MG63 (cell line): ENCODE measurements around the gene RGS8. TPM values are rescaled to one million over a fixed set of nuclear protein-coding genes. Genes with fewer than 3 reads are reported as not detected.
"Not testable (repeated sequence)": the region's sequence is repeated elsewhere in the genome, so short reads cannot be mapped to it uniquely, and the experiment has no call there.

Experiments
- DNase-seq: peaks from one replicate; pipeline ENCODE4 v3.0.0-alpha.2; 2020
- H3K27me3 ChIP-seq: fragments of 250-450 bp; sonication (Bioruptor Pico); 2 replicates; pipeline ENCODE4 v1.5.1; 2020; ENCODE audit warnings: mild to moderate bottlenecking, moderate library complexity
- H3K36me3 ChIP-seq: fragments of 250-450 bp; sonication (Bioruptor Pico); 2 replicates; pipeline ENCODE4 v1.5.1; 2020; ENCODE audit warnings: mild to moderate bottlenecking, moderate library complexity
- H3K4me3 ChIP-seq: fragments of 250-450 bp; sonication (Bioruptor Pico); 2 replicates; pipeline ENCODE4 v1.5.1; 2020; ENCODE audit warnings: mild to moderate bottlenecking, moderate library complexity
- H3K9me3 ChIP-seq: fragments of 250-450 bp; sonication (Bioruptor Pico); 2 replicates; pipeline ENCODE4 v1.5.1; 2020; ENCODE audit warnings: mild to moderate bottlenecking, moderate library complexity
- total RNA-seq: library from RNA; depleted of rRNA; stranded (reverse); fragments of >200 nt; shearing (Covaris generic); gene quantifications from 2 replicates; pipeline ENCODE4 v1.2.3, GENCODE V29; 2014; ENCODE audit warnings: low replicate concordance

Gene RGS8
- total RNA-seq, 1 experiment from 2014 or later, result not detected

- no peak for DNase-seq
- Histone ChIP-seq H3K27me3 (no peaks in the 10 kb centered on the region), H3K4me3 (no peak overlapping the region)
These were observed 24.9 kb upstream of the RGS8 start for GRCh38 chr1:182709225-182709764.

GRCh38 chr1:182707122-182707521 is 22.7 kb upstream of the RGS8 start:
- Histone ChIP-seq H3K27me3 (no peaks in the 10 kb centered on the region), H3K9me3 (no peaks in the 10 kb centered on the region), H3K4me3 (no peak overlapping the region), H3K36me3 (no peaks in the 10 kb centered on the region)
- peak; percentile 35 for DNase-seq

More at GRCh38 chr1:182709225-182709764, 24.9 kb upstream of the RGS8 start:
- no peaks in the 10 kb centered on the region for H3K9me3 ChIP-seq
- no peaks in the 10 kb centered on the region for H3K36me3 ChIP-seq

GRCh38 chr1:182704677-182705076 is 20.3 kb upstream of the RGS8 start:
- no peak overlapping the region for H3K4me3 ChIP-seq

GRCh38 chr1:182703539-182703938 is 19.2 kb upstream of the RGS8 start:
- no peaks in the 10 kb centered on the region for H3K27me3 ChIP-seq
- DNase-seq, result no peak
- H3K9me3 ChIP-seq, result no peaks in the 10 kb centered on the region
- H3K4me3 ChIP-seq, result no peak overlapping the region
- no peaks in the 10 kb centered on the region for H3K36me3 ChIP-seq

More at GRCh38 chr1:182704677-182705076, 20.3 kb upstream of the RGS8 start:
- Histone ChIP-seq H3K36me3 (no peaks in the 10 kb centered on the region), H3K27me3 (no peaks in the 10 kb centered on the region), H3K9me3 (no peaks in the 10 kb centered on the region)
- DNase-seq, result no peak

- no peak overlapping the region for H3K4me3 ChIP-seq
- no peaks in the 10 kb centered on the region for H3K36me3 ChIP-seq
- DNase-seq, result no peak
- H3K27me3 ChIP-seq, result no peaks in the 10 kb centered on the region
- H3K9me3 ChIP-seq, result no peaks in the 10 kb centered on the region
These were observed 18.6 kb upstream of the RGS8 start for GRCh38 chr1:182702826-182703524.

GRCh38 chr1:182700351-182700709 is 15.9 kb upstream of the RGS8 start:
- H3K9me3 ChIP-seq, result no peaks in the 10 kb centered on the region
- H3K27me3 ChIP-seq, result no peaks in the 10 kb centered on the region; the same call in 1 of the 2 replicates
- no peak for DNase-seq
- H3K4me3 ChIP-seq, result no peak overlapping the region
- H3K36me3 ChIP-seq, result no peaks in the 10 kb centered on the region

- no peak for DNase-seq
- H3K4me3 ChIP-seq, result no peak overlapping the region
- H3K27me3 ChIP-seq, result no peaks in the 10 kb centered on the region; the same call in 1 of the 2 replicates
- H3K9me3 ChIP-seq, result no peaks in the 10 kb centered on the region
- no peaks in the 10 kb centered on the region for H3K36me3 ChIP-seq
These were observed 15.3 kb upstream of the RGS8 start for GRCh38 chr1:182699393-182700350.

- Histone ChIP-seq H3K36me3 (no peaks in the 10 kb centered on the region), H3K4me3 (no peak overlapping the region), H3K9me3 (no peaks in the 10 kb centered on the region), H3K27me3 (no peaks in the 10 kb centered on the region; the same call in 1 of the 2 replicates)
- no peak for DNase-seq
These were observed 14.6 kb upstream of the RGS8 start for GRCh38 chr1:182698971-182699370.

- H3K27me3 ChIP-seq, H3K4me3 ChIP-seq, H3K36me3 ChIP-seq, DNase-seq: not testable (repeated sequence)
- peaks cover 20% of the 10 kb centered on the region for H3K9me3 ChIP-seq
These were observed 8.8 kb upstream of the RGS8 start for GRCh38 chr1:182693139-182693538.

GRCh38 chr1:182690886-182691443 is 6.6 kb upstream of the RGS8 start:
- H3K27me3 ChIP-seq, result no peaks in the 10 kb centered on the region
- no peak overlapping the region for H3K4me3 ChIP-seq
- peak; percentile 56 for DNase-seq
- H3K36me3 ChIP-seq, result no peaks in the 10 kb centered on the region
- peaks cover 20% of the 10 kb centered on the region for H3K9me3 ChIP-seq

GRCh38 chr1:182688436-182689205 is 4.2 kb upstream of the RGS8 start:
- no peak for DNase-seq
- no peak overlapping the region for H3K4me3 ChIP-seq
- H3K36me3 ChIP-seq, result no peaks in the 10 kb centered on the region
- peaks cover 18% of the 10 kb centered on the region for H3K9me3 ChIP-seq
- H3K27me3 ChIP-seq, result no peaks in the 10 kb centered on the region

- Histone ChIP-seq H3K4me3 (no peak overlapping the region), H3K36me3 (no peaks in the 10 kb centered on the region), H3K27me3 (no peaks in the 10 kb centered on the region), H3K9me3 (peaks cover 11% of the 10 kb centered on the region)
- no peak for DNase-seq
These were observed 3.0 kb upstream of the RGS8 start for GRCh38 chr1:182687361-182687760.

GRCh38 chr1:182686446-182686845 is 2.1 kb upstream of the RGS8 start:
- no peak for DNase-seq
- Histone ChIP-seq H3K4me3 (no peak overlapping the region), H3K9me3 (peaks cover 9% of the 10 kb centered on the region), H3K27me3 (no peaks in the 10 kb centered on the region), H3K36me3 (no peaks in the 10 kb centered on the region)

GRCh38 chr1:182685215-182685614 is 828 bp upstream of the RGS8 start:
- H3K27me3 ChIP-seq, result no peaks in the 10 kb centered on the region
- H3K4me3 ChIP-seq, result no peak overlapping the region
- no peak for DNase-seq
- no peaks in the 10 kb centered on the region for H3K9me3 ChIP-seq
- H3K36me3 ChIP-seq, result no peaks in the 10 kb centered on the region

- DNase-seq, result no peak
- Histone ChIP-seq H3K36me3 (no peaks in the 10 kb centered on the region), H3K4me3 (no peak overlapping the region), H3K27me3 (no peaks in the 10 kb centered on the region), H3K9me3 (no peaks in the 10 kb centered on the region)
These were observed 1.4 kb downstream of the RGS8 start for GRCh38 chr1:182682898-182683501.

- DNase-seq, result no peak
- no peaks in the 10 kb centered on the region for H3K36me3 ChIP-seq
- H3K9me3 ChIP-seq, result no peaks in the 10 kb centered on the region
- no peaks in the 10 kb centered on the region for H3K27me3 ChIP-seq
- no peak overlapping the region for H3K4me3 ChIP-seq
These were observed 2.0 kb downstream of the RGS8 start for GRCh38 chr1:182682406-182682805.
